Nephron progenitor cell (in vitro differentiated cells): ENCODE results near the gene RANBP10.

ENCODE experiments used
- DNase-seq: peaks from one replicate; pipeline ENCODE4 v3.0.0; 2021
- H3K27ac Mint-ChIP-seq: 2 replicates; pipeline ENCODE4 v1.8.0; 2021; ENCODE audit warnings: mild to moderate bottlenecking, moderate library complexity, mixed read lengths
- H3K27me3 Mint-ChIP-seq: 2 replicates; pipeline ENCODE4 v1.8.0; 2021; ENCODE audit warnings: mild to moderate bottlenecking, low read depth, mixed read lengths; ENCODE audit not compliant: poor library complexity
- H3K36me3 Mint-ChIP-seq: 2 replicates; pipeline ENCODE4 v1.8.0; 2021; ENCODE audit warnings: low read depth, mixed read lengths
- H3K4me1 Mint-ChIP-seq: 2 replicates; pipeline ENCODE4 v1.8.0; 2021; ENCODE audit warnings: mixed read lengths
- H3K4me3 Mint-ChIP-seq: 2 replicates; pipeline ENCODE4 v1.8.0; 2021; ENCODE audit warnings: mild to moderate bottlenecking, moderate library complexity, mixed read lengths
- H3K9me3 Mint-ChIP-seq: 2 replicates; pipeline ENCODE4 v1.8.0; 2021; ENCODE audit warnings: mild to moderate bottlenecking, moderate library complexity, mixed read lengths
- TF ChIP-seq, protein P1 (sequence below): fragments of 200-600 bp; sonication (generic); IDR thresholded peaks from 2 replicates; pipeline ENCODE4 v1.5.0; 2021; ENCODE audit warnings: antibody characterized with exemption

RANBP10 gene

GRCh38 chr16:67774457-67774853 is 31.9 kb downstream of the RANBP10 start:
- Mint-ChIP-seq H3K9me3 (peaks cover 5% of the 10 kb centered on the region), H3K27me3 (no peaks in the 10 kb centered on the region), H3K4me3 (no peak overlapping the region), H3K36me3 (peaks cover 51% of the 10 kb centered on the region), H3K4me1 (peaks cover 45% of the 10 kb centered on the region), H3K27ac (peak overlapping the region; percentile 77)
- DNase-seq, result no peak
- TF ChIP-seq, protein P1, sequence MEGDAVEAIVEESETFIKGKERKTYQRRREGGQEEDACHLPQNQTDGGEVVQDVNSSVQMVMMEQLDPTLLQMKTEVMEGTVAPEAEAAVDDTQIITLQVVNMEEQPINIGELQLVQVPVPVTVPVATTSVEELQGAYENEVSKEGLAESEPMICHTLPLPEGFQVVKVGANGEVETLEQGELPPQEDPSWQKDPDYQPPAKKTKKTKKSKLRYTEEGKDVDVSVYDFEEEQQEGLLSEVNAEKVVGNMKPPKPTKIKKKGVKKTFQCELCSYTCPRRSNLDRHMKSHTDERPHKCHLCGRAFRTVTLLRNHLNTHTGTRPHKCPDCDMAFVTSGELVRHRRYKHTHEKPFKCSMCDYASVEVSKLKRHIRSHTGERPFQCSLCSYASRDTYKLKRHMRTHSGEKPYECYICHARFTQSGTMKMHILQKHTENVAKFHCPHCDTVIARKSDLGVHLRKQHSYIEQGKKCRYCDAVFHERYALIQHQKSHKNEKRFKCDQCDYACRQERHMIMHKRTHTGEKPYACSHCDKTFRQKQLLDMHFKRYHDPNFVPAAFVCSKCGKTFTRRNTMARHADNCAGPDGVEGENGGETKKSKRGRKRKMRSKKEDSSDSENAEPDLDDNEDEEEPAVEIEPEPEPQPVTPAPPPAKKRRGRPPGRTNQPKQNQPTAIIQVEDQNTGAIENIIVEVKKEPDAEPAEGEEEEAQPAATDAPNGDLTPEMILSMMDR, result no peak

- peaks cover 45% of the 10 kb centered on the region for H3K4me1 Mint-ChIP-seq
- peaks cover 5% of the 10 kb centered on the region for H3K9me3 Mint-ChIP-seq
- no peak overlapping the region for H3K4me3 Mint-ChIP-seq
- peak overlapping the region; percentile 77 for H3K27ac Mint-ChIP-seq
- H3K27me3 Mint-ChIP-seq, result no peaks in the 10 kb centered on the region
- TF ChIP-seq, protein P1, result no peak
- peaks cover 54% of the 10 kb centered on the region for H3K36me3 Mint-ChIP-seq
- peak; percentile 4 for DNase-seq
These were observed 32.5 kb downstream of the RANBP10 start for GRCh38 chr16:67773569-67774456.

DNA sequence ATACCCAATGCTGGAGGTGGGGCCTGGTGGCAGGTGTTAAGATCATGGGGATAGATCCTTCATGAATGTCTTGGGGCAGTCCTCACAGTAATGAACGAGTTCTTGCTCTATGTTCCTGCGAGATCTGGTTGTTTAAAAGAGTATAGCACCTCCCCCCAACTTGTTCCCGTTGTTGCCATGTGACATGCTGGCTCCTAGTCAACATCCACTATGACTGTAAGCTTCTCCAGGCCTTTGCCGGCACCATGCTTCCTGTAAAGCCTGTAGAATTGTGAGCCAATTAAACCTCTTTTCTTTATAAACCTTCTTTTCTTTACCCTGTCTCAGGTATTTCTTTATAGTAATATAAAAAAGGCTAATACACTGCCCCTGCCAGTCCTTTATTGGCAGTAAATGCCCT is 33.3 kb downstream of the RANBP10 start:
- H3K36me3 Mint-ChIP-seq, result peaks cover 51% of the 10 kb centered on the region
- H3K4me3 Mint-ChIP-seq, result no peak overlapping the region
- peaks cover 5% of the 10 kb centered on the region for H3K9me3 Mint-ChIP-seq
- TF ChIP-seq, protein P1, result no peak
- H3K27ac Mint-ChIP-seq, result no peak overlapping the region
- peaks cover 45% of the 10 kb centered on the region for H3K4me1 Mint-ChIP-seq
- no peaks in the 10 kb centered on the region for H3K27me3 Mint-ChIP-seq
- no peak for DNase-seq

DNA sequence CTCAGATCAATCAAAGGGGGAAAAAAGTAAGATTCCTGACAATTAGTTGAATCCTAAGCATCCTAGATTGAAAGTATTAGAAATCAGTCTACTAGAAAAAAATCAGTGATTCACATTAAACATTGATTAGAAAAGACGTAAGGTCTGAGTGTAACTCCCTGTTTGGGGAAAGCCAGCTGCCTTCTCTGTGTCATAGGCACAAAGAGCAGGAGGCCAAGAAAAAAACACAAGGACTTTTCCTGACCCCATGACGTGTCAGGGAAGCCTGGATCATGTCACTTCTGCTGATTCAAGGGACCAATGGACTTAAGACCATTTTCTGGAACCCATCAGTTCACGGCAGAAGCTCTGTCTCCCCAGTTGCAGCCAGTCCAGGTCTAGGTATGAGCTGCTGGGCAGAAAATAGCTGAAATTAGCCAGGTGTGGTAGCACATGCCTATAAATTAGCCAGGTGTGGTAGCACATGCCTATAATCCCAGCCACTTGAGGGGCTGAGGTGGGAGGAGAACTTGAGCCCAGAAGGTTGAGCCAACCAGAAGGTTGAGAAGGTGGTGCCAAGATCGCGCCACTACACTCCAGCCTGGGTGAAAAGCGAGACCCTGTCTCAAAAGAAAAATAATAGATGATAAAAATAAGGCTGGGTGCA is 35.9 kb downstream of the RANBP10 start:
- Mint-ChIP-seq H3K9me3 (peaks cover 2% of the 10 kb centered on the region), H3K27ac (peak overlapping the region; percentile 85), H3K36me3 (peaks cover 55% of the 10 kb centered on the region), H3K4me1 (peaks cover 61% of the 10 kb centered on the region), H3K4me3 (no peak overlapping the region), H3K27me3 (no peaks in the 10 kb centered on the region)
- TF ChIP-seq, protein P1, result no peak
- DNase-seq, result no peak

GRCh38 chr16:67767953-67768352 is 38.4 kb downstream of the RANBP10 start:
- peaks cover 43% of the 10 kb centered on the region for H3K4me1 Mint-ChIP-seq
- TF ChIP-seq, protein P1, result no peak
- no peak overlapping the region for H3K27ac Mint-ChIP-seq
- DNase-seq, result no peak
- H3K36me3 Mint-ChIP-seq, result peaks cover 56% of the 10 kb centered on the region
- H3K9me3 Mint-ChIP-seq, result no peaks in the 10 kb centered on the region
- H3K27me3 Mint-ChIP-seq, result no peaks in the 10 kb centered on the region
- no peak overlapping the region for H3K4me3 Mint-ChIP-seq
